HEK293 (cell line): ENCODE data around the gene CACNA1F.
A peak's percentile ranks its signal among the peaks of the same experiment; 100 is the strongest.

Experiments used
- CTCF ChIA-PET: fragments of 350-600 bp; formaldehyde crosslinking; extraction: SDS; loops from one replicate; lab custom pipeline; 2021; ENCODE audit warnings: antibody characterized with exemption; lab: Yijun Ruan, JAX
- POLR2A ChIA-PET: fragments of 300-600 bp; formaldehyde crosslinking; extraction: SDS; loops from one replicate; lab custom pipeline; 2020; ENCODE audit warnings: antibody characterized with exemption, inconsistent platforms; lab: Yijun Ruan, JAX
- H3K27ac ChIP-seq: fragments of 200-500 bp; sonication (Bioruptor generic); 2 replicates; pipeline ENCODE4 v1.5.1; 2014; ENCODE audit warnings: low read depth, low read length, control low read depth, inconsistent platforms; ENCODE audit errors: extremely low read depth
- H3K36me3 ChIP-seq, 2 experiments: fragments of 200-500 bp in 1 of 2; sonication (Bioruptor generic) in 1 of 2; 1 replicate in 1 of 2; 2 replicates in 1 of 2; pipeline ENCODE4 v1.5.1; 2014 to 2017; ENCODE audit warnings: inconsistent platforms in 2 of 2, low read length in 2 of 2; ENCODE audit not compliant: control insufficient read depth in 2 of 2, insufficient read depth in 1 of 2
- H3K4me1 ChIP-seq: fragments of 200-500 bp; sonication (Bioruptor generic); 2 replicates; pipeline ENCODE4 v1.5.1; 2014; ENCODE audit warnings: mild to moderate bottlenecking, low read length, inconsistent platforms; ENCODE audit not compliant: control insufficient read depth, insufficient read depth
- H3K4me3 ChIP-seq: 2 replicates; pipeline ENCODE4 v1.5.1; 2011; ENCODE audit warnings: low read depth, mild to moderate bottlenecking, control low read depth, low read length, moderate library complexity
- H3K9me3 ChIP-seq: fragments of 200-500 bp; sonication (Bioruptor generic); 2 replicates; pipeline ENCODE4 v1.5.1; 2014; ENCODE audit warnings: low read depth, low read length, inconsistent platforms; ENCODE audit not compliant: control insufficient read depth, insufficient read depth
- BCL11A ChIP-seq: fragments of 450-650 bp; formaldehyde crosslinking; IDR thresholded peaks from 2 replicates; pipeline ENCODE4 v1.5.1; 2016; ENCODE audit warnings: low read depth, missing biosample characterization, missing genetic modification characterization
- GLIS2 ChIP-seq: fragments of 450-650 bp; formaldehyde crosslinking; IDR thresholded peaks from 2 replicates; pipeline ENCODE4 v1.5.1; 2016; ENCODE audit warnings: missing biosample characterization, missing genetic modification characterization
- KLF8 ChIP-seq: fragments of 450-650 bp; formaldehyde crosslinking; IDR thresholded peaks from 2 replicates; pipeline ENCODE4 v1.5.1; 2016; ENCODE audit warnings: missing biosample characterization, missing genetic modification characterization
- KLF9 ChIP-seq: fragments of 450-650 bp; formaldehyde crosslinking; IDR thresholded peaks from 2 replicates; pipeline ENCODE4 v1.5.1; 2016; ENCODE audit warnings: missing biosample characterization, missing genetic modification characterization, low read depth
- PRDM4 ChIP-seq: fragments of 450-650 bp; formaldehyde crosslinking; IDR thresholded peaks from 2 replicates; pipeline ENCODE4 v1.5.1; 2017; ENCODE audit warnings: missing biosample characterization, missing genetic modification characterization
- ZFP3 ChIP-seq: fragments of 450-650 bp; formaldehyde crosslinking; IDR thresholded peaks from 2 replicates; pipeline ENCODE4 v1.5.1; 2016; ENCODE audit warnings: low read depth, missing biosample characterization, missing genetic modification characterization
- ZFP37 ChIP-seq: fragments of 450-650 bp; formaldehyde crosslinking; IDR thresholded peaks from 2 replicates; pipeline ENCODE4 v1.5.1; 2016; ENCODE audit warnings: missing biosample characterization, missing genetic modification characterization
- ZIC2 ChIP-seq: fragments of 450-650 bp; formaldehyde crosslinking; IDR thresholded peaks from 2 replicates; pipeline ENCODE4 v1.5.1; 2016; ENCODE audit warnings: missing biosample characterization, missing genetic modification characterization
- ZNF26 ChIP-seq: fragments of 450-650 bp; formaldehyde crosslinking; IDR thresholded peaks from 2 replicates; pipeline ENCODE4 v1.5.1; 2016; ENCODE audit warnings: missing biosample characterization, missing genetic modification characterization
- ZNF274 ChIP-seq, 2 experiments: fragments of 200-500 bp in 1 of 2; fragments of 450-650 bp in 1 of 2; sonication (Bioruptor generic) in 1 of 2; formaldehyde crosslinking in 1 of 2; IDR thresholded peaks; 2 replicates each; pipeline versions ENCODE4 v1.5.1 to v1.6.1; 2014 to 2016; ENCODE audit warnings: borderline replicate concordance in 1 of 2, inconsistent platforms in 1 of 2, low read length in 1 of 2, missing biosample characterization in 1 of 2, missing genetic modification characterization in 1 of 2
- ZNF501 ChIP-seq: fragments of 450-650 bp; formaldehyde crosslinking; IDR thresholded peaks from 2 replicates; pipeline ENCODE4 v1.5.1; 2016; ENCODE audit warnings: missing biosample characterization, missing genetic modification characterization
- ZNF585B ChIP-seq: fragments of 450-650 bp; formaldehyde crosslinking; IDR thresholded peaks from 2 replicates; pipeline ENCODE4 v1.5.1; 2016; ENCODE audit warnings: missing biosample characterization, missing genetic modification characterization
- ZNF600 ChIP-seq: fragments of 450-650 bp; formaldehyde crosslinking; IDR thresholded peaks from 2 replicates; pipeline ENCODE4 v1.5.1; 2016; ENCODE audit warnings: missing biosample characterization, missing genetic modification characterization
- ZNF768 ChIP-seq: fragments of 450-650 bp; formaldehyde crosslinking; IDR thresholded peaks from 2 replicates; pipeline ENCODE4 v1.5.1; 2018; ENCODE audit warnings: missing biosample characterization, mild to moderate bottlenecking, missing genetic modification characterization
- TF ChIP-seq, protein P1 (sequence below): fragments of 450-650 bp; formaldehyde crosslinking; IDR thresholded peaks from 2 replicates; pipeline ENCODE4 v1.5.1; 2016; ENCODE audit warnings: missing biosample characterization, missing genetic modification characterization
- TF ChIP-seq, protein P2 (sequence below): fragments of 450-650 bp; formaldehyde crosslinking; IDR thresholded peaks from 2 replicates; pipeline ENCODE4 v1.5.1; 2016; ENCODE audit warnings: missing biosample characterization, missing genetic modification characterization
- TF ChIP-seq, protein P3 (sequence below): fragments of 450-650 bp; formaldehyde crosslinking; IDR thresholded peaks from 2 replicates; pipeline ENCODE4 v1.5.1; 2016; ENCODE audit warnings: missing biosample characterization, missing genetic modification characterization, borderline replicate concordance
- TF ChIP-seq, protein P4 (sequence below): fragments of 450-650 bp; formaldehyde crosslinking; IDR thresholded peaks from 2 replicates; pipeline ENCODE4 v1.5.1; 2016; ENCODE audit warnings: missing biosample characterization, missing genetic modification characterization

CACNA1F gene

DNA sequence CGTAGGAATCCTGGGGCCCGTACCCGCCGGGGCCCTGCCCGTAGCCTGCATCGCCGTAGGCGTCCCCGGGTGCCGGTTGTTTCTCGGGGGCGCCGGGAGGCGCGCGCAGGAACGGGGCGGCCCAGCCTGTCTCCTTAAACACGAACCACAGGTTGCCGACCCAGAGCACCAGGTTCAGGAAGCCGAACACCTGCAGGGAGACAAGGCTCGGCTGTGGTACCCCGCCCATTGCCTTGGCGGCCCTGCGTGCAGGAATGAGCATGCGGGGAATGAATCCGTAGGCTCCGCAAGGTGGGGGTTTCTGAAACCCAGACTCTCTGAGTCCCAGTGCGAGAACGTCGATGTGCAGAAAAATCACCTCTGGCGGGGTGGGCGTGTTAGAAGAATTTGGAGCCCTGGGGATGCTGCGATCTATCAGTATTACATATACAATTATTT is 41.5 kb downstream of the CACNA1F start:
- ChIA-PET CTCF (interaction anchor here (0.6 to 2.3 kb wide), 9 partner anchors 11 to 85 kb away, joined by 3 to 16 read pairs (median 3); no protein-coding TSS in a partner anchor), POLR2A (interaction anchor here (0.9 to 2.0 kb wide), 13 partner anchors 8 to 189 kb away, joined by 3 to 31 read pairs (median 6); partner anchors contain the start of genes CCDC22, GRIPAP1, PPP1R3F and SYP)
- H3K27ac ChIP-seq: peak overlapping the region; percentile 83
- H3K4me1 ChIP-seq: peaks cover 2% of the 10 kb centered on the region; the same call in 1 of the 2 replicates
- no peaks in the 10 kb centered on the region for H3K36me3 ChIP-seq
- H3K4me3 ChIP-seq: peak overlapping the region; percentile 70
- no peaks in the 10 kb centered on the region for H3K9me3 ChIP-seq
- TF ChIP-seq ZNF585B (tag by site-specific recombination): no peak
- TF ChIP-seq ZNF26 (tag by site-specific recombination): no peak
- TF ChIP-seq GLIS2 (tag by site-specific recombination): no peak
- 0 out of 2 replicates have a peak, but pooled peaks have one; percentile 46 for TF ChIP-seq BCL11A (tag by site-specific recombination)
- TF ChIP-seq ZNF768: no peak
- no peak for TF ChIP-seq ZNF274 (IDR thresholded peaks at IDR 0.05; ENCODE audit: low read length)
- TF ChIP-seq ZNF274 (tag by site-specific recombination; IDR thresholded peaks at IDR 0.05; ENCODE audit: borderline replicate concordance): no peak
- no peak for TF ChIP-seq KLF8
- TF ChIP-seq, protein P1, sequence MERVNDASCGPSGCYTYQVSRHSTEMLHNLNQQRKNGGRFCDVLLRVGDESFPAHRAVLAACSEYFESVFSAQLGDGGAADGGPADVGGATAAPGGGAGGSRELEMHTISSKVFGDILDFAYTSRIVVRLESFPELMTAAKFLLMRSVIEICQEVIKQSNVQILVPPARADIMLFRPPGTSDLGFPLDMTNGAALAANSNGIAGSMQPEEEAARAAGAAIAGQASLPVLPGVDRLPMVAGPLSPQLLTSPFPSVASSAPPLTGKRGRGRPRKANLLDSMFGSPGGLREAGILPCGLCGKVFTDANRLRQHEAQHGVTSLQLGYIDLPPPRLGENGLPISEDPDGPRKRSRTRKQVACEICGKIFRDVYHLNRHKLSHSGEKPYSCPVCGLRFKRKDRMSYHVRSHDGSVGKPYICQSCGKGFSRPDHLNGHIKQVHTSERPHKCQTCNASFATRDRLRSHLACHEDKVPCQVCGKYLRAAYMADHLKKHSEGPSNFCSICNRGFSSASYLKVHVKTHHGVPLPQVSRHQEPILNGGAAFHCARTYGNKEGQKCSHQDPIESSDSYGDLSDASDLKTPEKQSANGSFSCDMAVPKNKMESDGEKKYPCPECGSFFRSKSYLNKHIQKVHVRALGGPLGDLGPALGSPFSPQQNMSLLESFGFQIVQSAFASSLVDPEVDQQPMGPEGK: peak; percentile 37
- TF ChIP-seq, protein P2, sequence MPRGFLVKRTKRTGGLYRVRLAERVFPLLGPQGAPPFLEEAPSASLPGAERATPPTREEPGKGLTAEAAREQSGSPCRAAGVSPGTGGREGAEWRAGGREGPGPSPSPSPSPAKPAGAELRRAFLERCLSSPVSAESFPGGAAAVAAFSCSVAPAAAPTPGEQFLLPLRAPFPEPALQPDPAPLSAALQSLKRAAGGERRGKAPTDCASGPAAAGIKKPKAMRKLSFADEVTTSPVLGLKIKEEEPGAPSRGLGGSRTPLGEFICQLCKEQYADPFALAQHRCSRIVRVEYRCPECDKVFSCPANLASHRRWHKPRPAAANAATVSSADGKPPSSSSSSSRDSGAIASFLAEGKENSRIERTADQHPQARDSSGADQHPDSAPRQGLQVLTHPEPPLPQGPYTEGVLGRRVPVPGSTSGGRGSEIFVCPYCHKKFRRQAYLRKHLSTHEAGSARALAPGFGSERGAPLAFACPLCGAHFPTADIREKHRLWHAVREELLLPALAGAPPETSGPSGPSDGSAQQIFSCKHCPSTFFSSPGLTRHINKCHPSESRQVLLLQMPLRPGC: 0 out of 2 replicates have a peak, but pooled peaks have one; percentile 40
- TF ChIP-seq, protein P3, sequence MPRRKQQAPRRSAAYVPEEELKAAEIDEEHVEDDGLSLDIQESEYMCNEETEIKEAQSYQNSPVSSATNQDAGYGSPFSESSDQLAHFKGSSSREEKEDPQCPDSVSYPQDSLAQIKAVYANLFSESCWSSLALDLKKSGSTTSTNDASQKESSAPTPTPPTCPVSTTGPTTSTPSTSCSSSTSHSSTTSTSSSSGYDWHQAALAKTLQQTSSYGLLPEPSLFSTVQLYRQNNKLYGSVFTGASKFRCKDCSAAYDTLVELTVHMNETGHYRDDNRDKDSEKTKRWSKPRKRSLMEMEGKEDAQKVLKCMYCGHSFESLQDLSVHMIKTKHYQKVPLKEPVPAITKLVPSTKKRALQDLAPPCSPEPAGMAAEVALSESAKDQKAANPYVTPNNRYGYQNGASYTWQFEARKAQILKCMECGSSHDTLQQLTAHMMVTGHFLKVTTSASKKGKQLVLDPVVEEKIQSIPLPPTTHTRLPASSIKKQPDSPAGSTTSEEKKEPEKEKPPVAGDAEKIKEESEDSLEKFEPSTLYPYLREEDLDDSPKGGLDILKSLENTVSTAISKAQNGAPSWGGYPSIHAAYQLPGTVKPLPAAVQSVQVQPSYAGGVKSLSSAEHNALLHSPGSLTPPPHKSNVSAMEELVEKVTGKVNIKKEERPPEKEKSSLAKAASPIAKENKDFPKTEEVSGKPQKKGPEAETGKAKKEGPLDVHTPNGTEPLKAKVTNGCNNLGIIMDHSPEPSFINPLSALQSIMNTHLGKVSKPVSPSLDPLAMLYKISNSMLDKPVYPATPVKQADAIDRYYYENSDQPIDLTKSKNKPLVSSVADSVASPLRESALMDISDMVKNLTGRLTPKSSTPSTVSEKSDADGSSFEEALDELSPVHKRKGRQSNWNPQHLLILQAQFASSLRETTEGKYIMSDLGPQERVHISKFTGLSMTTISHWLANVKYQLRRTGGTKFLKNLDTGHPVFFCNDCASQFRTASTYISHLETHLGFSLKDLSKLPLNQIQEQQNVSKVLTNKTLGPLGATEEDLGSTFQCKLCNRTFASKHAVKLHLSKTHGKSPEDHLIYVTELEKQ (tag by site-specific recombination): no peak
- TF ChIP-seq, protein P4, sequence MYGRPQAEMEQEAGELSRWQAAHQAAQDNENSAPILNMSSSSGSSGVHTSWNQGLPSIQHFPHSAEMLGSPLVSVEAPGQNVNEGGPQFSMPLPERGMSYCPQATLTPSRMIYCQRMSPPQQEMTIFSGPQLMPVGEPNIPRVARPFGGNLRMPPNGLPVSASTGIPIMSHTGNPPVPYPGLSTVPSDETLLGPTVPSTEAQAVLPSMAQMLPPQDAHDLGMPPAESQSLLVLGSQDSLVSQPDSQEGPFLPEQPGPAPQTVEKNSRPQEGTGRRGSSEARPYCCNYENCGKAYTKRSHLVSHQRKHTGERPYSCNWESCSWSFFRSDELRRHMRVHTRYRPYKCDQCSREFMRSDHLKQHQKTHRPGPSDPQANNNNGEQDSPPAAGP (tag by site-specific recombination): no peak
- peak; percentile 30; the same call in 1 of the 2 replicates for TF ChIP-seq ZFP37
- TF ChIP-seq ZFP3 (tag by site-specific recombination): no peak
- TF ChIP-seq PRDM4 (tag by site-specific recombination): peak; percentile 65
- TF ChIP-seq KLF9 (tag by site-specific recombination): 0 out of 2 replicates have a peak, but pooled peaks have one; percentile 50
- TF ChIP-seq ZIC2 (tag by site-specific recombination): peak; percentile 37
- TF ChIP-seq ZNF600: 0 out of 2 replicates have a peak, but pooled peaks have one; percentile 49
- TF ChIP-seq ZNF501 (tag by site-specific recombination): peak; percentile 82; the same call in 1 of the 2 replicates
